GM12891 (cell line): ENCODE results near the gene ERP44.

Experiments
- POLR2A ChIP-seq: IDR thresholded peaks from 2 replicates; pipeline ENCODE4 v1.6.1; 2011; ENCODE audit warnings: low read depth, low read length, control low read depth
- POLR2AphosphoS5 ChIP-seq: IDR thresholded peaks from 2 replicates; pipeline ENCODE4 v1.6.1; 2011; ENCODE audit warnings: low read depth, low read length, control low read depth
- TAF1 ChIP-seq: IDR thresholded peaks from 2 replicates; pipeline ENCODE4 v1.6.1; 2011; ENCODE audit warnings: low read depth, low read length, control low read depth

- TF ChIP-seq TAF1 (no peak), POLR2A (no peak), POLR2AphosphoS5 (no peak)
Measured at GRCh38 chr9:100063185-100063584, 35.6 kb downstream of the ERP44 start.
